WERI-Rb-1 (cell line): ENCODE data around the gene MEGF11.

Experiments
- DNase-seq: peaks from one replicate; pipeline ENCODE4 v3.0.0-alpha.2; 2020
- H3K27ac ChIP-seq: fragments of 250-450 bp; sonication (Bioruptor Pico); 2 replicates; pipeline ENCODE4 v1.5.1; 2020; ENCODE audit warnings: mild to moderate bottlenecking, moderate library complexity
- H3K27me3 ChIP-seq: fragments of 250-450 bp; sonication (Bioruptor Pico); 2 replicates; pipeline ENCODE4 v1.5.1; 2021; ENCODE audit warnings: mild to moderate bottlenecking, low read depth, moderate library complexity; ENCODE audit not compliant: insufficient read depth, severe bottlenecking
- H3K36me3 ChIP-seq: fragments of 250-450 bp; sonication (Bioruptor Pico); 2 replicates; pipeline ENCODE4 v1.5.1; 2020; ENCODE audit warnings: mild to moderate bottlenecking, moderate library complexity
- H3K4me3 ChIP-seq: 2 replicates; pipeline ENCODE4 v1.5.1; 2011; ENCODE audit warnings: low read depth, mild to moderate bottlenecking, control low read depth, low read length
- H3K9me3 ChIP-seq: fragments of 250-450 bp; sonication (Bioruptor Pico); 2 replicates; pipeline ENCODE4 v1.5.1; 2021; ENCODE audit warnings: mild to moderate bottlenecking, moderate library complexity; ENCODE audit not compliant: severe bottlenecking
- CTCF ChIP-seq: IDR thresholded peaks from 2 replicates; pipeline ENCODE4 v1.5.1; 2011; ENCODE audit warnings: low read depth, mild to moderate bottlenecking, control low read depth, inconsistent platforms, low read length

MEGF11 gene

DNA sequence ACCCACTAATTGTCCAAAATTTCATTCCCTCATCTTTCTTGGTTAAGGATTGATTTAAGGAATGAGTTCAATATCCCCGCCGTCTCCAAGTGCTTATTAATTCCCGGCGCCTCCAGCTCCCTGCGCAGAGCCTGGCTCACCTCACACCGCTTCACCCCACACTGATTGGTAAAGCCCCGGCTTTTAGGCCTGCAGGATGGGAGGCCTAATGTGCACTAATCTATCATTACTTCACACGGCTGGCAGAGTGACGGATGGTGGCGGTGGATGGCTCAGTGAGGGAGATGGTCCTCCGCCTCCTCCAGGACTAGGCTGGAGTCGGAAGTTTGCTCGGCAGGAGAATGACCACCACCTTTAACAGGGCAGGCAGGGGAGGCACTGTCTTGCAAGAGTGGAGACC lies 81.7 kb downstream of the MEGF11 start:
- Histone ChIP-seq H3K27me3 (no peaks in the 10 kb centered on the region), H3K36me3 (no peaks in the 10 kb centered on the region), H3K27ac (peak overlapping the region; percentile 78), H3K4me3 (peak overlapping the region; percentile 15), H3K9me3 (no peaks in the 10 kb centered on the region)
- peak; percentile 62 for DNase-seq
- no peak for TF ChIP-seq CTCF

- DNase-seq: no peak
- Histone ChIP-seq H3K36me3 (no peaks in the 10 kb centered on the region), H3K9me3 (no peaks in the 10 kb centered on the region), H3K27ac (no peak overlapping the region), H3K27me3 (no peaks in the 10 kb centered on the region), H3K4me3 (no peak overlapping the region)
- no peak for TF ChIP-seq CTCF
Measured at GRCh38 chr15:66170716-66171115, 82.8 kb downstream of the MEGF11 start.

DNA sequence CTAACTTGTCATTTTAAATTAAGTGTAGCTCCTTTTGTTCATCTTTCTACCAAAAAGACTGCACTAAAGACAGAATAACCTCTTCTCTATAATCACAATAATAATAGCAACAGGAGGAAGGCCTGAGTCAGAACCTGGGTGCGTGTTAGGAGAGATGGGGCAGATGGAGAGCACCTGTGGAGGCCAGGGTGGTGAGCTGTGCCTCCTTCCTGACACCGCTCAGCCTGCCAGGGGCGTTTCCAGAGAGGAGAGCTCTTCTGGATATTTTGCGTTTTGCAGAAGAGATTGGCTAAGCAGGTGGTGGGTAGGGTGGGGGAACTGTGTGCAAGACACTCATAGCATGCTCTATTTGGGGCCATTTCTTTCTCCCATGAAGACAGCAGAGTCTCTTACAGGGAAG lies 83.5 kb downstream of the MEGF11 start:
- Histone ChIP-seq H3K36me3 (no peaks in the 10 kb centered on the region), H3K4me3 (no peak overlapping the region), H3K27me3 (no peaks in the 10 kb centered on the region), H3K27ac (no peak overlapping the region; the same call in 1 of the 2 replicates), H3K9me3 (no peaks in the 10 kb centered on the region)
- DNase-seq: no peak
- no peak for TF ChIP-seq CTCF

DNA sequence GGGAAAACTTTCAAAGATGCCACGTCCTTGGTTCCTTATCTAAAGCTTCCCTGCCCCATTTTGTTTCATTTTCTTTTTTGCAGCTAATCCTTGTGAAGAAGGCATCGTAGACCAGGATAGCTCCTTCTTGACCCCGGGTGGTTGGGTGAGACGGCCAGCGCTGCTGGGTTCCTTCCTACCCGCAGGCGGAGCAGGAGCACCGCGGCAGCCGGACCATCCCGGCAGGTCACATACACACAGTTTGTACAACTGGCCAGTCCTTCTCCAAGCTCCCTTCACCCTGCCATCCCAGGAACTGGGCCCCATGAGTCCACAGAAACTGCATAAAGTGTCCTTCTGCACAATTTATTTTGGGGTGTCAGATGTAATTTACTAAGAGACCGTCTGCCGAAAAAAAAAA lies 83.9 kb downstream of the MEGF11 start:
- no peak for TF ChIP-seq CTCF
- Histone ChIP-seq H3K27me3 (no peaks in the 10 kb centered on the region), H3K4me3 (no peak overlapping the region)

DNA sequence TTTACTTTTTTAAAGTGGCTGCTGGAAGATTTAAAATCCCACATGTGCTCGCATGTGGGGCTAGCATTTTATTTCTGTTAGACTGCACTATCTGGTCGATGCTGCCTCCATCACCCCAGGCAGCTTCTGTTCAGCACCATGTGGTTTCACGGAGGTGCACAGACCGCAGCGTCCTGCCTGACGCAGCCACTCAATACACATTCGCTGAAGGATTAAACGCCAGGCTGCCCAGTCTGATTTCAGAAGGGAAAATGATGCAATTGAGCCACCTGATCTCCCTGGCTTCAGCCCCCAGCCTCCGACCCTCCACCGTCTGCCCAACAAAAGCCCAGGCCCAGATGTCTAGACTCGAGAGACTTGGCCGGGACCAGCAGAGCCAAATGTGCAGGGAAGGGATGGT lies 84.5 kb downstream of the MEGF11 start:
- Histone ChIP-seq H3K36me3 (no peaks in the 10 kb centered on the region), H3K4me3 (no peak overlapping the region), H3K27me3 (no peaks in the 10 kb centered on the region), H3K27ac (peak overlapping the region; percentile 46), H3K9me3 (no peaks in the 10 kb centered on the region)
- TF ChIP-seq CTCF: no peak
- DNase-seq: peak; percentile 71

More for the DNA sequence above, 83.9 kb downstream of the MEGF11 start:
- Histone ChIP-seq H3K9me3 (no peaks in the 10 kb centered on the region), H3K27ac (peak overlapping the region; percentile 46), H3K36me3 (no peaks in the 10 kb centered on the region)
- no peak for DNase-seq

- H3K9me3 ChIP-seq: no peaks in the 10 kb centered on the region
- no peaks in the 10 kb centered on the region for H3K27me3 ChIP-seq
- H3K36me3 ChIP-seq: no peaks in the 10 kb centered on the region
- 0 out of 2 replicates have a peak, but pooled peaks have one; percentile 6 for TF ChIP-seq CTCF
- no peak overlapping the region for H3K4me3 ChIP-seq
- no peak overlapping the region for H3K27ac ChIP-seq
- no peak for DNase-seq
Measured at GRCh38 chr15:66167854-66168253, 85.7 kb downstream of the MEGF11 start.
